NT2/D1 (cell line): Measurements from ENCODE around the gene BOLA2B.
"Not testable (repeated sequence)": the region's sequence is repeated elsewhere in the genome, so short reads cannot be mapped to it uniquely, and the experiment has no call there.

Experiments
- SUZ12 ChIP-seq: IDR thresholded peaks from 2 replicates; pipeline ENCODE4 v1.6.1; 2011; ENCODE audit not compliant: insufficient read length, insufficient read depth; ENCODE audit errors: extremely low read depth
- YY1 ChIP-seq: IDR thresholded peaks from 2 replicates; pipeline ENCODE4 v1.6.1; 2011; ENCODE audit not compliant: insufficient read length, insufficient read depth
- ZNF274 ChIP-seq: IDR thresholded peaks from 2 replicates; pipeline ENCODE4 v1.6.1; 2011; ENCODE audit warnings: mild to moderate bottlenecking, low read depth, low read length

DNA sequence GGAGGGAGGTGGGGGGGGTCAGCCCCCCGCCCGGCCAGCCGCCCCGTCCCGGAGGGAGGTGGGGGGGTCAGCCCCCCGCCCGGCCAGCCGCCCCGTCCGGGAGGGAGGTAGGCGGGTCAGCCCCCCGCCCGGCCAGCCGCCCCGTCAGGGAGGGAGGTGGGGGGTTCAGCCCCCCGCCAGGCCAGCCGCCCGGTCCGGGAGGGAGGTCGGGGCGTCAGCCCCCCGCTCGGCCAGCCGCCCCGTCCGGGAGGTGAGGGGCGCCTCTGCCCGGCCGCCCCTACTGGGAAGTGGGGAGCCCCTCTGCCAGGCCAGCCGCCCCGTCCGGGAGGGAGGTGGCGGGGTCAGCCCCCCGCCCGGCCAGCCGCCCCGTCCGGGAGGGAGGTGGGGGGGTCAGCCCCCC lies 24.1 kb downstream of the BOLA2B start:
- TF ChIP-seq YY1, SUZ12, ZNF274: not testable (repeated sequence)
